Stimulated activated CD8-positive, alpha-beta memory T cell treated with anti-CD3 and anti-CD28 coated beads, Interleukin-15, amount 100 ng/mL, for 48 hours (primary cell): ENCODE results near the gene GPR55.

Source experiments
- DNase-seq, 2 donors: peaks; one replicate each; pipeline ENCODE4 v3.0.0-alpha.2; 2020; ENCODE audit warnings: low read depth in 2 of 2

The GPR55 gene

DNA sequence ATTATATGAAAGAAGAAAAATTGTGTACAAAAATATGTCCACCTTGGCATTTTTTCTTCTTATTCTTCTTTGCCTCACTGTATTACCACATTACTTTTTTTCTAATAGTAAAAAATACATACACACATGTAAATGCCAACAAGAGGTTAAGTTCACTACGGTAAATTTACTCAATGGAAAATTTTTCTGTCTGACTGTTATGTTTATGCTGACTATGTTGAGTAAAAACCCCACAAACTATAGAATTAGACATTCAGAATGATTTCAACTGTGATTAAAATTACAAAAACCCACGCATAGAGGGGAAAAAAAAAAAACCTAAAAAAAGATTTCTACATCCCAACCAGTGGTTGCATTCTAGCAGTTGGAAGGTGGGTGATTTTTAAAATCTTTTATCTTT is 5.4 kb downstream of the GPR55 start:
- DNase-seq, result no peak

DNA sequence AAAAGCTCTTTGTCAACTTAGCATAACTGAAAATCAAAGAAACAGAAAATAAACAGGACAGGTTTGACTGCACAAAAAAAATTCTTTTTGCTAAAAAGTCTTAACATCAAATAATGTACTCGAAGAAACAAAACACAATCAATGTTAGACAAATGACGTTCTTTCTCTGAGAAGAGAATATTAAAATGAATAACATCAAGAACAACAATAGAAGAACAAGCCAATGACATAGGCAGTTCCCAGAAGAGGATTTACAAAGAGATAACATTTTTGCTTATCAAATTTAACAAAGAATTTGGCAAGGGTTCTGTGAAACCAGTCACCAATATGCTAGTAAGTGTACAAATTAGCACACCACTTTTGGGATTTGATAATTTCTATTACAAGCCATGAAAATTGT is 5.8 kb downstream of the GPR55 start:
- no peak for DNase-seq

DNA sequence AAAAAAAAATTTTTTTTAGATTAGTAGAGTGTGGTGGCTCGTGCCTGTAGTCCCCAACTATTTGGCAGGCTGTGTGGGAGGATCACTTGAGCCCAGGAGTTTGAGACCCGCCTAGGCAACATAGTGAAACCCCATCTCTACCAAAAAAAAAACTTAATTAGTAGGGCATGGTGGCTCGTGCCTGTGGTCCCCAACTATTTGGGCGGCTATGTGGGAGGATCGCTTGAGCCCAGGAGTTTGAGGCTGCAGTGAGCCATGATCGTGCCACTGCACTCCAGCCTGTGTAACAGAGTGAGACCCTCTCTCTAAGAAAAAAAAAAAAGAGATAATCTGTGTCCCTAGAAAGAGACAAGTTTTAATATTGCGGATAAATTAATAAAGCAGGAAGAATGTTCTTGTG is 8.8 kb downstream of the GPR55 start:
- DNase-seq, result no peak

DNA sequence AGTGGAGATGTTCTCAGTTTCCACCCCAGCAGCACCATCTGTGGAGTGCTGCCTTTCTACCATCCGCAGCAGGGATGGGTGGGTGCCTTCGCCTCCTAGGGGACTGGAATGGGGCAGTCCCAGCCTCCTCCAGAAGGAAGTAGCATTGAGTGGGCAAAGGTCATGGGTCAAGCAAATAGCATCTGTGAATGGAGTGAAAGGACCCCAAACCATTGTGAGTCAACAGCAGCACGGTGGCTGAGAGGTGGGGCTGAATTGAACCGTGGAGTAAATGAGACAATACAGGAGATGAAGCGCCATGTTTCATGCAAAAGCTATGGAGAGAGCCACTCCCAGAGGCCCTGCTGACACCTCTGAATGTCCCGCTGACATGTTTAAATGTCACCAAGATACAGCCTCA is 9.7 kb downstream of the GPR55 start:
- DNase-seq, result no peak

DNA sequence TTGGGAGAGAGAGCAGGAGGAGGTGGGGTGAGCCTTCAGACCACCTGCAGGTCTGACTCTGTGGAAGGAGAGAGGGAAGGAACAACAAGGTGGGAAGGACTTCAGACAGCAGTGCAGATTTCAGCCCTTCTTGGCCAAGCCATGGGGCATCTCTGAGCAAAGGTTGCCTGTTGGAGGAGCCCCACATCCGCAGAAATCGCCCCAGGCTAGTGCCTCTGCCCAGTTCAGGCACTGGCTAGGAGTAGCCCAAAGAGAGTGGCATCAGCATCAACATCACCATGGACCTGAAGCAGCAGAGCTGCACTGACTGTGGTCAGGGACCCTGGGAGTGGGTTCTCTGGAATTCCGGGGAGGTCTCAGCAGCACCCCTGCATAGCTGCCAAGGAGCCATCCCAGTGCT is 10.2 kb downstream of the GPR55 start:
- DNase-seq, result no peak

DNA sequence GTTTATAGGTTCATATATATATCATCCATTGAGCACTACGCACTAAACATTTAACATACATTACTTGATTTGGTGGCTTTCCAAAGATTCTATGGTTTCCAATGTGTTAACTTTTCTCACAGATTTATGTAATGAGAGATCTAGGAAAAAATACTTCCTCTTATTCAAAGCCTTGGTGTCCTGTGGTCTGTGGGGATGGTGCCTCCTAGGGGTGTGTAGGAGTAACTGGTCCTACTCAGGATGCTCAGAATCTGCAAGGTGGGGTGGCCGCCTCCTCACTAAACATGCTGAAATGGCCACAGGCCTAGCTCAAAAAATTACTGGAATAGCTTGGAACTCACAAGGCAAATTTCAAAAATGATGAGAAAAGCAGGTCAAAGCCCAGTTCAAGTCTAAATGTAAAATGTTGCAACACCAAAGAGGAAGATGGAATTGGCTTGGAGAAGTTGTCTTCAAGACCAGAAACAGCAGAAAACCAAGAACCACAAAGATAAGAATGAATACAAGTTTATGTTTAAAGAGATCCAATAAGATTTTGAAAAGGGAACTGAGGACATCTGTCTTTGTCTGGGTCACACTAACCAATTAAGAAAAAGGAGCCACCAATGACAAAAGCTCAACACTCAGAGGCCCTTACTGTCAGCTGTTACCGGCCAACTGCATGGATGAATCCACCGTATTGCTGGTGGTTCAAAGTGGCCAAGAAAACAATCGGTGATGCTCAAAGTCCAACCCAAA is 11.5 kb downstream of the GPR55 start:
- no peak for DNase-seq

DNA sequence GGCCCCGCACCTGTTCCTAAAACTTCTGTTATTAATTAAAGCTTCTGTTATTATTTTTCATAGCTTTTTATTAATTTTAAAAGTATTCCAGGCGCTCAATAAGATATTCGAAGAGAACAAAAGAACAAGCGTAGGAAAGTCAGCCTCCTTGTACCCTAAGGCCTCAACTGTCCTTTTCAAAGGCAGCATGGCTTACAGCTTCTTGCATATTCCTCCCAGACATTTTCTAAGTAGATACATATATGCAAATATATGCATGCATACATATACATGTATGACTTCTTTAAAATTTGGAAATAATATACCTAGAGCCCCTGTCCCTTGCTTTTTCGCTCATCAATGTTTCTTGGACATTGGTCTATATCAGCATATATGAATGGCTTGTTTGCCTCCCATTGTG is 12.3 kb downstream of the GPR55 start:
- DNase-seq, result no peak

DNA sequence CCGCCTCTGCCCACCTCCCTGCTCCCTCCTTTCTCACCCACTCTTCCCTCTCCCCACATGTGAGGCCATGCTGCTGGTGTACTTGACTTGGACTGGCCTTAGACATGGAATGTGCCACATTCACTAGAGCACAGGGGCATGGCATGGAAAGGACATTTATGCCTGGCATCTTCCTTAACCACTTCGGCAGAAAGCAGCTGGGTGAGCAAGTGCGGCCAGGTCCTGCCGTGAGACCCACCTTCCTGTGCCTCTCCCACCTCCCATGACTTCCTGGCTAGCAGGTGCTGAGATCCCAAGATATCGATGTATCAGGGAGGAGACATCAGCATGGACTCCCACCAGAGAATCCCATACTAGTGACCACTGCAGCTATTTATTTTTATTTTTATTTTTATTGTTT is 13.0 kb downstream of the GPR55 start:
- no peak for DNase-seq

DNA sequence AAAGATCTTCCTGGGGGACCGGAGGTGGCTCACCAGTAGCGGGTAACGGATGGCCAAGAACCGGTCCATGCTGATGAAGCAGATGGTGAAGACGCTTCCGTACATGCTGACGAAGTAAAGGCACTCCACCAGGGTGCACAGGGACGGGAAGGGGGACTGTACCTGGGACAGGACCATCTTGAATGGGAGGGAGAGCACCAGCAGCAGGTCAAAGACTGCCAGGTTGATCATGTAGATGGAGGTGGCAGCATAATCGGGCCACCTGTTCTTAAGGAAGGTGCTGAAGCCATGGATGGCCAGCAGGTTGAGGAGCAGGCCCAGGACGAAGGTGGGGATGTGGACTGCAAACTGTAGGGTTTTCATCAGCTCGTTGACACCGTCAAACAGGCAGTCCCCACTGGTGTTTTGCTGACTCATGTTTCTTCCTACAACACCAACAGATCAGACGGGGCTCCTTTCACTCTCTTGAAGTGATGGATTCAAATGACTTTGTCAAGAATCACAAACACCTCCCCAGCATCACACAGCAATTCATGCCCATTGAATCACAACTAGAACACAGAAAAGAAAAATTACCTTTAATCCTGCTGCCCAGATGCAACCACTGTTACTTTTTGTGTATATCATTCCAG is 14.4 kb downstream of the GPR55 start:
- DNase-seq, result no peak

DNA sequence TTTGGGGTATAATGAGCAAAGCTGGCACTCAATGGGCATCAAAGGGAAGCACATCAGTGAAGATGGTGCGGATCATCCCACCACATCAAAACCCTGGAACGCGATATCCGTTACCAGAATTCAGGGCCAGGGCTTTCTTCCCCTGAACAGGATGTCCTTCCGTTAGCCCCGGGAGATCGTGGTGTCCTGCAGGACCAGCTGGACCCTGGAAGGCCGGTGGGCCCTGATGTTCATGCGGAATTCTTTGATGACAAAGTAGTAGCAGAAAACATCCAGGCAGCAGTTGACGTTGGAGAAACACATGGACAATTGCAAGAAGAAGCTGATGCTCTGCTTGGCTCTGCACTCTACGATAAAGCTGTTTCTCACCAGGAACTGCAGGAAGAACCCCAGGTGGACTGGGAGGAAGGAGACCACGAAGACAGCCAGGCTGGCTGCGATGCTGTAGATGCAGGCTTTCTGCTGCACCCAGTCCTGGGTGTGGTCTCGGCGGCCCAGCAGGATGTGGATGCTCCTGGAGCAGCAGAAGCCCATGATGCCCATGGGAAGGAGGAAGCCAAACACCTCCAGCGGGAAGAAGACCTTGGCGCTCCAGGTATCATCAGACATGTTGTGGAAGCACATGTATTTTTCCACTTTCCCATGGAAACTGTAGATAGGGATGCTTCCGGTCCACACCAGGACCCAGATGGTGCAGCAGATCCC is 15.0 kb downstream of the GPR55 start:
- no peak for DNase-seq

DNA sequence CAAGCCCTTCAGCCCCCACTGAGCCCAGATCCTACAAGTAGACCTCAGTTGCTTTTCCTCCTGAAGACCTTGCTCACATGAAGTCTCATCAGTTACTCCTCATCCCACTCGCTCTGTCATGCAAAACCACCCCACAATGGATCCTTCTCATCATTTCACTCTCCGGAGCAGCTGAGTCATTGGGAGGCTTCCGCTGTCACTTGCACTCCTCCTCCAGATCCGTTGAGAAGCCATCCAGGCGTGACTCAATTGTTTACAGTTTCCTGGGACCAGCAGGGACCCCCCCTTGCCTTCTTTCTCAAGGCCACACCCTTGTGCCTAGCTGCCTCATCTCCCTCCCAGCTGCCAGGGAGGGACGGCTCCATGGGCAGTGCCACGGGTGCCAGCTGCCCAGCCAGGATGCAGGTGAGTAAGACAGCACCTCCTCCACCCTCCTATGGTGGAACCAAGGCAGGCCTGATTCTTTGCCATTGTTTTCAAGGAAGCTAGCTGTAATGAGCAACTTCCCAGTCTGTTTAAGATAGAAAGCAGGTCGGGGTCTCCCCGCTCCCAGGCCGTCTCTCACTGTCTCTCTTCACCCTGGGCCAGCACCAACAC is 16.3 kb downstream of the GPR55 start:
- DNase-seq, result peak in 1 of 2 donors; percentile 69

DNA sequence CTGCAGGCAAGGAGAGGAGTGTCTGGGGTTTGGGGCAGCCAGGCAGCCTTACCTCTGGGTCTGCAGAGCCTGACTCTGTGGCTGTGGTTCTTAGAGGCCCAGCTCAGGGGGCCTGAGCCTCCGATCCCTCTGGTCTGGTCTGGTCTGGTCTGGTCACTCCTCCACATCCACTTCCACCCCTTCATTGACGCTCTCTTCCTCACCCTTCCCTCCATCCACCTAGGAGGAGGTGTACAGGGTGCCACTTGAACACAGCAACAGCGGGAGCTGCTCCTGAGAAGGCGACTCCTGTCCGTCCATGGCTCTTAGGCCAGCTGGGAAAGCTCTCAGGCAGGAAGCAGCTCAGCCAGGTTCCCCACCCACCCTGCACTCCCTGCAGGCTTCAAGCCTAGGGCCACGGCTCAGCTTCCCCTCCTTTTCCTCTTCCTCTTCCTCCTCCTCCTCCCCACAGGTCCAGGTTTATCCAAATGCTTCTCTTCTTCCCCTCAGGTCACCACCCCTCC is 16.9 kb downstream of the GPR55 start:
- no peak for DNase-seq

DNA sequence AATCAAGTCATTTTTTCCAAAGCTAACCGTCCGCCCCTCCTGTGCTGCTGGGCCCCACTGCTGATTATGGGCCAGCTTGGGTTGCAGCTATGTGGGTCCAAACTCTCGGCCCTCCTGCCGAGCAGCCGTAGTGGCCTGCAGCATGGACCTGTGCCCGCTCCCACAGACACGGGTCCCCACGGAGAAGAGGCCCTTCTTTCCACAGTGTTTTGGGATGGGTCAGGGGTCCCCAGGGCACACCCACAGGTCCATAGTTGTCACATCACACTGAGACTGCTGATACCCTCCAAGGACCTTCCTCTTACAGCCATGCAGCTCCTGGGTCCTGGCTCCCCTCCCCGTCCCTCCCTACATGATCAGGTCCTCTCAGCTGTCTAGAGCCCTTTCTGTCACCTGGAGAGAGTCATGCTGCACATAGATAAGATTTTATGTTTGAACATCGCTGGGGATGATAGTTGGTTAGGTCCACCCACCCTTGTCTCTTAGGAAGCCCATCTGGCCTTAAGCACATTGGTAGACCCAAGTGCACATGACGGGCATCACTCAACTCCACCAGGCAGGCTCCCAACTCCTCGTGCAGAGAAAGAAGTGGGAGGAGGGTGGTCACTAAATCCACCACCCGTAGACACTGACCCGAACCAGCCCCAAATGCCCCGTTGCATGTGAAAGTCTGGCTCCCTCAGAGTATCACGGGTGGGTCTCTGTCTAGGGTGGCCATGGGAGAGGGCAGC is 17.5 kb downstream of the GPR55 start:
- DNase-seq, result no peak

DNA sequence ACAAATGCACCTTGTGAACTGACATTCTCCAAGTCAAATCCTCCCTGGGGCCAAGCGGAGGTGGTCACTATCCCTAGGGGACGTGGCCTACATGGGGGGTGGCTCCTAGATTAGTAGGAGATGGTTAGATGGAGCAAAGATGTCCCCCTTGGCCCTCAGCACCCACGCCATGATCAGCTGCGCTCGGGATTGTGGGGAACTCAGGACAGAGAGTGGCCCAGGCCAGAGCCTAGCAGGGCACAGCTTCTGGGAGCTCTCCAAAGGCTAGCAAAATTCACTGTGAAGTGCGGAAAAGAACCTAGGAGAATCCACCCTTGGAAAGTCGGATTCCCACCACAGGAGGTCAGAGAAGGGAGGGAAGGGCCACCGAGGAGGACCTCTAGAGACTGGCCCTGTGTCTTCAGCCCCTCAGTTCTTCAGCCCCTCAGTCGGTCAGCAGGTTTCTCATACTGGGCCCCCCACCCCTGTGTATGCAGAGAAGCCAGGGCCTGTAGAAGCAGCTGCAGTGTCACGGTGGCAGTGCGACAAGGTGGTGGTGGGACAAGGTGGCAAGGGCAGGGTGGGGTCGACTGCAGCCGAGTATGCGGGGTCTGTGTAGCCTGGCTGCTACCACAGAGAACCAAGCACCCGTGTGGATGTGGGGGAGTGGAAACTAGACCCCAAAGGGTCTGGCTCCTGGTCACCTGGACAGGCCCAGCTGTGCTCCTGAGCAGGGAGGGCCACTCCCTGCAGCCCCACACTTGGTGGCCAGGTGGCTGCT is 18.4 kb downstream of the GPR55 start:
- DNase-seq, result no peak

DNA sequence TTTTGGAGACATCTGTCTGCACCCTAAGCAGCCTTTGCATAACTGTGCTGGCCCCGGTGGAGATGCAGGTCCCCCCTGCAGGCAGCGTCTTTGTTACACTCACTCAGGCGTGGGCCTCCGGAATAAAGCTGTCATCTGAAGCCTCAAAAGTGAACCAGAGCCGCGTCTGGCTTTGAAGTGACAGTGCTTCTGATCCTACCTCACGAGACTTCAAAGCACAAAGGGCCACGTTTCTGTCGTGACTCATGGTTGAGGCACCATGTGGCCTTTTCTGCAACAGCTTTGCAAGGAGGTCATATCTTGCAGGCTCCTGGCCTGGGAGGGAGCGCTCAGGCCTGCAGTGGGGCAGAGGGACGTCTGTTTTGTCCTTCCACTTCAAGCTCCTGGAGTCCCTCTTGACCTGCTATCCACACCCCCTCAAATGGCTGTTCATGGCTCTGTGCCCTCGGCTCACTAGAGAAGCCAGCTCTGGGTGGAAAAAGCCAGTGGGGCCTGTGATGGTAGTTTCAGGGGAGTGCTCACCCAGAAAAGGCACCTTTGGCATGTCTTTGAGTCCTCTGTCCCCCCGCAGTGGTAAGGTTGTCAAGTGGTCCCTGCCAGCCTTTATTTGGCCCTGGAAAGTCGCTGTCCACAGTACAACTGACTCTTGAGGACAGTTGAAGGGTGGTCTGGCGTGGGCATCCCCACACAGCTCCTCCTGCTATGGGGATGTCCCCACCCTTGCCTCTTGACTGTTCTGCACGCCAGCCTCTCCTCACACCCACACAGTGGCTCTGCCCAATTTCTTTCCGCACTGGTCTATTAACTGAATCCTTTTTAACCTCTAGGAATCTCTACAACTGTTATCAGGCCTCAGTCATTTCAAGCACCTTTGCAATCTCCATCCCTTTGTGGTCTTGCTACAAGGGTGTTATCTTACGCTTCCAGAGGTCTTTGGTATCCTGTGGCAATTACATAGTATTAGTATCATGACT is 19.3 kb downstream of the GPR55 start:
- DNase-seq, result peak; percentile 80 to 88

DNA sequence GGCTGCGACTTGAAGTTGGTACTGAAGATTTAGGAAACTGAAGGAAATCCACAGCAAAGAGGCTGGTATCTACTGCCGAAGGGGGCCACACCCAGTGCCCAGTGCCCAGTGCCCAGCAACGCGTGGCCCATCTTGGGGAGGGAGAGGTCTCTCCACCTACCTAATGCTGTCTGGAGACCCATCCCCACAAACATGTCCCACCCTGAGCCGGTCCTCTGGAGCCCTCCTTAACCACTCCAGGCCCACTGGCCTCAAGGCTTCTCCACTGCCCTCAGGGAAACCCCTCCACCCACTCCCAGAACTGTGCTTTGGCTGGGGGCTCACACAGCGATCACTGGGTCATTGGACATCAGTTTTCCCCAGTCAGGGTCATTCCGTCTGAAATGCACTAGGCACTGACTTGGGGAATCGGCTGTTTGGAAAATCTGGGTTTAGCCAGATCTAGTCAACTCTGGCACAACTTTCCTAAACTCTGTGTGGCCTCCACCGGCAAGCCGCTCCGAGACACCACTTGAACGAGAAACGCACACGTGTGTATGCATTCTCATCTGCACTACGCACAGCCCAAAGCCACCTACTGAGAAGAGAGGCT is 20.1 kb downstream of the GPR55 start:
- no peak for DNase-seq

DNA sequence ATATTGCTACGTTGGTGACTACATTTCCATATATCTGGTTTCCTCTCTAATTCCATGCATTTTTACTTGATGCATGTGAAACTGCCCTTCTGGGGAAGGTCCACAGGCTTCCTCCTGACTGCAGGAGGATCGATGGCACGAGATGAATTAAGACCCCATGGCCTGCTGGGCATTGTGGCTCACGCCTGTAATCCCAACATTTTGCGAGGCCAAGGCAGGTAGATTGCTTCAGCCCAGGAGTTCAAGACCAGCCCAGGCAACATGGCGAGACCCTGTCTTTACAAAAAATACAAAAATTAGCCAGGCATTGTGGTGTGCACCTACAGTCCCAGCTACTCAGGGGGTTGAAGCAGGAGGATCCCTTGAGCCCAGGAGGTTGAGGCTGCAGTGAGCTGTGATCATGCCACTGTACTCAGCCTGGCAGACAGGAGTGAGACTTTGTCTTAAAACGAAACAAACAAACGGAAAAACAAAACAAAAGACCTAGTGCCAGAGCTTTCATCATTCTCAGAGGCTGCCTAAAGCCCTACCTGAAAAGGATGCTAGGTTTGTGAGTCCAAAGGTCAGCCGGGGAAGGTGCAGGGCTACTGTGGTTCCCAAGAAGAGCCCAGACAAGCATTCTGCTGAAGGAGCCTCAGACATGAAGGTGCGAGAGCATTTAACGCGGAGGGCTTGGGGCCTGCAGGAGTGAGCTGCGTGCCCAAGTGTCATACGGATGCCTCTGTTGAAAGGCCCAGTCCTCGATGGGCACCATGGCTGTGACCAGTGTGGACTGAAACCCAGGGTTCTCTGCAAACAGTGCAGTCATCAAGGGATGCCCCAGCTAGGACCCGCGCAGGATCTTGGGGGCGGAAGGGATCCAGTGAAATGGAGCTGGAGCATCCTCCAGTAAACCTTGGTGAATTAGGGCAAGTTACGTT is 21.6 kb downstream of the GPR55 start:
- no peak for DNase-seq

DNA sequence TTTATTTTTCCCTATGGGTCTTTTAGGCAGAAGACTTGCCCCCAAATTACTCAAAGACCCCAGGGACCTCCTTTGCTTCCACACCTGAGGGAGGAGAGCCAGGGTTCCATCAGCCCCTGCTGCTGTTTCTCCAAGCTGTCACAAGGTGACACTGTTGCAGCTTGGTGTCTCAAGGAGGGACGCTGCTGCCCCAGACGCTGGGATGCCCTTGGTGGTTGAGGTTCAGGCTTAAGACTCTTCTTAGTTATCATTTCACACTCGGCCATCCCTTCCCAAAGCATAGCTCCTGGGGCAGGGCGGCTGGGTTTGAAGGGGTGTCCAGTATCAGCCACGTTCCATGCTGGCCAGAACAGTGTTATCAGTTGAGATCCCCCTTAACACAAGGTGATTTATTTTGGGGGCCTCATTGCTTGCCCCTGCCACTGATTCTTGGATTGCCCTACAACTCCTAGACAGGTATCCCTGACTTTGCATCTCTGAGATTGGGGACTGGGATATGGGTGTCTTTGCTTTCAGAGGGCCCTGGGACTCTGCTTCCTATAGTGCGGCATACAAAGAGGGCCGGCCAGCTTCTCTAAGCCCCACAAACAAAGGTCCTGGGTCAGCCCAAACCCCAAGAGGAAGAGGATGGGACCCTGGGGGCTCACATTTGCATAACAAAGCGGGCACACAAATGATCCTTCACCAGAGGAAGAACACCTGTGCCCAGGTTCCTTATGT is 22.7 kb downstream of the GPR55 start:
- peak in 1 of 2 donors; percentile 44 for DNase-seq
